SK-N-SH (cell line): ENCODE measurements around the gene IQCE. TPM values are rescaled to one million over a fixed set of nuclear protein-coding genes. Genes with fewer than 3 reads are reported as not detected.
A peak's percentile ranks its signal among the peaks of the same experiment; 100 is the strongest.

Experiments used
- CTCF ChIA-PET: fragments of 300-600, 350-600 bp; formaldehyde crosslinking; extraction: SDS; loops from one replicate; lab custom pipeline; 2021; lab: Yijun Ruan, JAX
- POLR2A ChIA-PET: fragments of 350-600 bp; sonication (Branson Sonifier 250); formaldehyde crosslinking; extraction: SDS; loops from one replicate; lab custom pipeline; 2020; ENCODE audit warnings: antibody characterized with exemption, inconsistent platforms; lab: Yijun Ruan, JAX
- DNase-seq: peaks from one replicate; pipeline ENCODE4 v3.0.0; 2012
- H2AFZ ChIP-seq: fragments of 200-600 bp; sonication (generic); 2 replicates; pipeline ENCODE4 v1.8.1; 2016; ENCODE audit warnings: antibody characterized with exemption, mild to moderate bottlenecking, low read depth
- H3F3A ChIP-seq: fragments of 200-600 bp; sonication (generic); replicated peaks from 2 replicates; pipeline ENCODE3; 2016; ENCODE audit warnings: antibody characterized with exemption, mild to moderate bottlenecking; ENCODE audit not compliant: insufficient read depth
- H3K27ac ChIP-seq, 2 experiments: fragments of 200-500 bp in 1 of 2; fragments of 200-600 bp in 1 of 2; sonication (Bioruptor generic) in 1 of 2; sonication (generic), shearing (Covaris generic) in 1 of 2; 2 replicates each; pipeline versions ENCODE4 v1.5.1 to v1.6.1; 2014 to 2016; ENCODE audit warnings: low read depth in 2 of 2, inconsistent platforms in 1 of 2, low read length in 1 of 2, mild to moderate bottlenecking in 1 of 2, mixed read lengths in 1 of 2
- H3K27me3 ChIP-seq: fragments of 200-600 bp; sonication (generic), shearing (Covaris generic); 2 replicates; pipeline ENCODE4 v1.6.1; 2016; ENCODE audit warnings: mixed run types; ENCODE audit not compliant: insufficient read depth
- H3K36me3 ChIP-seq, 2 experiments: fragments of 200-500 bp in 1 of 2; fragments of 200-600 bp in 1 of 2; sonication (Bioruptor generic) in 1 of 2; sonication (generic) in 1 of 2; replicated peaks in 1 of 2; 2 replicates each; pipeline versions ENCODE3 to v1.5.1; 2014 to 2016; ENCODE audit warnings: low read length in 1 of 2, mild to moderate bottlenecking in 1 of 2; ENCODE audit not compliant: insufficient read depth in 2 of 2, control insufficient read depth in 1 of 2
- H3K4me1 ChIP-seq, 2 experiments: fragments of 200-500 bp in 1 of 2; fragments of 200-600 bp in 1 of 2; sonication (Bioruptor generic) in 1 of 2; sonication (generic), shearing (Covaris generic) in 1 of 2; 2 replicates each; pipeline versions ENCODE4 v1.5.1 to v1.6.1; 2014 to 2016; ENCODE audit warnings: low read depth in 1 of 2, low read length in 1 of 2, mixed run types in 1 of 2; ENCODE audit not compliant: insufficient read depth in 2 of 2, control insufficient read depth in 1 of 2
- H3K4me2 ChIP-seq: fragments of 200-600 bp; sonication (generic), shearing (Covaris generic); 2 replicates; pipeline ENCODE4 v1.6.1; 2017; ENCODE audit warnings: mixed run types
- H3K4me3 ChIP-seq, 2 experiments: fragments of 200-500 bp in 1 of 2; fragments of 200-600 bp in 1 of 2; sonication (Bioruptor generic) in 1 of 2; sonication (generic), shearing (Covaris generic) in 1 of 2; 2 replicates each; pipeline versions ENCODE4 v1.5.1 to v1.8.1; 2014 to 2016; ENCODE audit warnings: low read depth in 2 of 2, inconsistent platforms in 1 of 2, low read length in 1 of 2, mild to moderate bottlenecking in 1 of 2, mixed read lengths in 1 of 2, moderate library complexity in 1 of 2
- H3K79me2 ChIP-seq: fragments of 200-600 bp; sonication (generic); 2 replicates; pipeline ENCODE4 v1.8.1; 2017; ENCODE audit warnings: mild to moderate bottlenecking; ENCODE audit not compliant: insufficient read depth
- H3K9ac ChIP-seq: fragments of 200-600 bp; sonication (generic); 2 replicates; pipeline ENCODE4 v1.6.1; 2017; ENCODE audit warnings: mixed run types
- H3K9me2 ChIP-seq: fragments of 200-600 bp; sonication (generic); 2 replicates; pipeline ENCODE4 v1.6.1; 2017; ENCODE audit warnings: mixed run types
- H3K9me3 ChIP-seq: fragments of 200-600 bp; sonication (generic); 2 replicates; pipeline ENCODE4 v1.6.1; 2017; ENCODE audit warnings: mixed run types, mild to moderate bottlenecking, moderate library complexity
- H4K20me1 ChIP-seq: fragments of 200-600 bp; sonication (generic); 2 replicates; pipeline ENCODE4 v1.6.1; 2017; ENCODE audit warnings: mild to moderate bottlenecking, mixed run types; ENCODE audit not compliant: insufficient read depth
- CHD2 ChIP-seq: fragments of 150-350 bp; IDR thresholded peaks from 2 replicates; pipeline ENCODE4 v1.6.1; 2018; ENCODE audit warnings: low read length; ENCODE audit not compliant: partially characterized antibody
- ELF1 ChIP-seq: IDR thresholded peaks from 2 replicates; pipeline ENCODE4 v1.4.0; 2012
- EP300 ChIP-seq, 2 experiments: IDR thresholded peaks; 2 replicates each; pipeline versions ENCODE4 v1.4.0 to v1.6.1; 2012; ENCODE audit warnings: borderline replicate concordance in 1 of 2, low read depth in 1 of 2, low read length in 1 of 2
- EZH2phosphoT487 ChIP-seq: fragments of 200-600 bp; sonication (generic); IDR thresholded peaks from 2 replicates; pipeline ENCODE4 v1.6.1; 2017; ENCODE audit warnings: low read depth, mixed run types, mild to moderate bottlenecking, antibody characterized with exemption, moderate library complexity, borderline replicate concordance
- FOSL2 ChIP-seq: IDR thresholded peaks from 2 replicates; pipeline ENCODE4 v1.4.0; 2012; ENCODE audit warnings: low read depth, mild to moderate bottlenecking, moderate library complexity, borderline replicate concordance
- FOXJ3 ChIP-seq: sonication (generic); formaldehyde crosslinking; IDR thresholded peaks from 2 replicates; pipeline ENCODE4 v1.5.1; 2020; ENCODE audit warnings: mild to moderate bottlenecking, missing genetic modification reagents
- FOXM1 ChIP-seq: IDR thresholded peaks from 2 replicates; pipeline ENCODE4 v1.4.0; 2012; ENCODE audit warnings: low read depth, mild to moderate bottlenecking
- GABPA ChIP-seq: IDR thresholded peaks from 2 replicates; pipeline ENCODE4 v1.4.0; 2012; ENCODE audit warnings: low read depth, mild to moderate bottlenecking
- GATA2 ChIP-seq: sonication (generic); formaldehyde crosslinking; IDR thresholded peaks from 2 replicates; pipeline ENCODE4 v1.5.0; 2020; ENCODE audit warnings: mild to moderate bottlenecking, missing genetic modification reagents
- IRF3 ChIP-seq: fragments of 150-350 bp; IDR thresholded peaks from 2 replicates; pipeline ENCODE4 v1.6.1; 2016; ENCODE audit warnings: mild to moderate bottlenecking, low read depth, low read length
- MEF2A ChIP-seq: IDR thresholded peaks from 2 replicates; pipeline ENCODE4 v1.4.0; 2012; ENCODE audit warnings: low read depth, borderline replicate concordance
- MXI1 ChIP-seq: IDR thresholded peaks from 2 replicates; pipeline ENCODE4 v1.6.1; 2012; ENCODE audit warnings: mild to moderate bottlenecking, low read depth, low read length, improper control_type of control experiment
- NFIC ChIP-seq: IDR thresholded peaks from 2 replicates; pipeline ENCODE4 v1.4.0; 2012; ENCODE audit warnings: borderline replicate concordance
- PBX3 ChIP-seq: IDR thresholded peaks from 2 replicates; pipeline ENCODE4; 2012
- RXRA ChIP-seq: IDR thresholded peaks from 2 replicates; pipeline ENCODE4 v1.4.0; 2012; ENCODE audit warnings: low read depth, mild to moderate bottlenecking, borderline replicate concordance
- SIN3A ChIP-seq: IDR thresholded peaks from 2 replicates; pipeline ENCODE4 v1.6.1; 2012; ENCODE audit warnings: low read depth, mild to moderate bottlenecking, low read length, moderate library complexity, borderline replicate concordance
- SMC3 ChIP-seq: IDR thresholded peaks from 2 replicates; pipeline ENCODE4 v1.6.1; 2012; ENCODE audit warnings: low read depth, low read length, improper control_type of control experiment
- TAF1 ChIP-seq: IDR thresholded peaks from 2 replicates; pipeline ENCODE4 v1.6.1; 2012; ENCODE audit warnings: low read depth, mild to moderate bottlenecking, low read length, moderate library complexity, borderline replicate concordance
- TCF12 ChIP-seq: IDR thresholded peaks from 2 replicates; pipeline ENCODE4 v1.4.0; 2012
- TEAD4 ChIP-seq: IDR thresholded peaks from 2 replicates; pipeline ENCODE4 v1.4.0; 2012; ENCODE audit warnings: mild to moderate bottlenecking, borderline replicate concordance; ENCODE audit not compliant: insufficient read depth
- YY1 ChIP-seq: IDR thresholded peaks from 2 replicates; pipeline ENCODE4 v1.4.0; 2012; ENCODE audit warnings: low read depth, mild to moderate bottlenecking
- WGBS: methylation state at CpG from one replicate; pipeline ENCODE4 v1.1.6; 2017; ENCODE audit warnings: low lambda C conversion rate; 5-methylcytosine and 5-hydroxymethylcytosine counted together
- polyA plus RNA-seq, 3 experiments: library from polyadenylated mRNA; depleted of rRNA; stranded (reverse); fragments of >200 nt; gene quantifications; 2 replicates each; pipeline ENCODE4 v1.2.3, GENCODE V29; 2012
- TF ChIP-seq, protein P1 (sequence below): IDR thresholded peaks from 2 replicates; pipeline ENCODE4 v1.6.1; 2012; ENCODE audit warnings: mild to moderate bottlenecking, low read depth, low read length, moderate library complexity
- TF ChIP-seq, protein P2 (sequence below): fragments of 200-600 bp; sonication (generic); IDR thresholded peaks from 2 replicates; pipeline ENCODE4 v1.6.1; 2017; ENCODE audit warnings: antibody characterized with exemption, mild to moderate bottlenecking, moderate library complexity
- TF ChIP-seq, protein P3 (sequence below): IDR thresholded peaks from 2 replicates; pipeline ENCODE4 v1.4.0; 2012; ENCODE audit warnings: low read depth, borderline replicate concordance

IQCE gene
- polyA plus RNA-seq, 1 of the 3 experiments (the other 2 are of a cell fraction) = 14.4 TPM

DNA sequence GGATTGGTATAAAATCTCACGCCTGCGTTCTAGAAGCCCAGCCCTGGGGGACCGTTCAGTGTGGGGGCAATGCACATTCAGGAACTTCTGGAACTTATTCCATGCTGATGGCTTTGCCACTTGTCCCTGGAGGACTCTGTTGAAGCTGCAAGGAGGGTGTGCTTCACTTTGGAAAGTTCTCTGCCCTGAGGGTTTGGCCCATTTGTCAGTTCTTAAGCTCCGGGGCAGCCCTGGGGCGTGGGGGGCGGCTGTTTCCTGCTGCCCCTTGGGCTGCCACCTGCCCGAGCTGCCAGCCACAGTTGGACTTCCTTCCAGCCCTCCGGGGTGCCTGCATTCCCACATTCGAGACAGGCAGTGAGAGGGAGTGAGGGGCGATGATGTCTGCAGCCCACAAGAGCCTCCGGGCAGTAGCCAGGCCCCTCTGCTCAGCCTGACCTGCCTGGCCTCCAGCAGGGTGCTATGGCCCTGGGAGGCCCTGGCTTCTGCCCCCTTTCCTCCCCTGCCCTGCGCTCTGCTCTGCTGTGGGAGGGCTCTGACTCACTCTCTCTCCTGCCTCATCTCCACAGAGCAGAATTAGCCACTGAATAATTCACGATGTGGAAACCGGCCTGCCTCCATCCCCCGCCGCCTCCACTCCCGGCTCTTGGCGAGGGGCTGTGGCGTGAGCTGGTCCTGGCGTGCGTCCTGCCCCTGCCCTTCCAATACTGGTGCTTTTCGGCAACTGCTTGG, 74.9 kb downstream of the IQCE start:
- Histone ChIP-seq H3K36me3 (peaks cover 0 to 14% of the 10 kb centered on the region in 2 experiments), H3K9me2 (no peaks in the 10 kb centered on the region), H3K79me2 (peaks cover 68% of the 10 kb centered on the region), H3K4me1 (peaks cover 26 to 69% of the 10 kb centered on the region in 2 experiments; a peak in 3 of 4 replicates), H4K20me1 (peaks cover 60% of the 10 kb centered on the region), H2AFZ (no peak overlapping the region), H3F3A (peaks cover 13% of the 10 kb centered on the region), H3K27me3 (no peaks in the 10 kb centered on the region), H3K9ac (peak overlapping the region; percentile 85), H3K9me3 (no peaks in the 10 kb centered on the region), H3K4me3 (peak overlapping the region; percentile 77 to 94), H3K27ac (peak overlapping the region; percentile 89 to 92), H3K4me2 (peak overlapping the region; percentile 98)
- ChIA-PET POLR2A (interaction anchor here (0.6 kb wide), 1 partner anchor 394 kb away, joined by 8 read pairs; no protein-coding TSS in a partner anchor), CTCF (interaction anchor here (0.6 to 10.4 kb wide), 7 partner anchors 10 to 229 kb away, joined by 3 to 54 read pairs (median 3); no protein-coding TSS in a partner anchor)
- DNase-seq = peak; percentile 65
- WGBS = 5% methylated on average over 19 of the region's 22 CpGs
- TF ChIP-seq MEF2A = no peak; the same call in 1 of the 2 replicates
- TF ChIP-seq MXI1 = no peak; the same call in 1 of the 2 replicates
- peak; percentile 81 for TF ChIP-seq TCF12
- TF ChIP-seq, protein P1, sequence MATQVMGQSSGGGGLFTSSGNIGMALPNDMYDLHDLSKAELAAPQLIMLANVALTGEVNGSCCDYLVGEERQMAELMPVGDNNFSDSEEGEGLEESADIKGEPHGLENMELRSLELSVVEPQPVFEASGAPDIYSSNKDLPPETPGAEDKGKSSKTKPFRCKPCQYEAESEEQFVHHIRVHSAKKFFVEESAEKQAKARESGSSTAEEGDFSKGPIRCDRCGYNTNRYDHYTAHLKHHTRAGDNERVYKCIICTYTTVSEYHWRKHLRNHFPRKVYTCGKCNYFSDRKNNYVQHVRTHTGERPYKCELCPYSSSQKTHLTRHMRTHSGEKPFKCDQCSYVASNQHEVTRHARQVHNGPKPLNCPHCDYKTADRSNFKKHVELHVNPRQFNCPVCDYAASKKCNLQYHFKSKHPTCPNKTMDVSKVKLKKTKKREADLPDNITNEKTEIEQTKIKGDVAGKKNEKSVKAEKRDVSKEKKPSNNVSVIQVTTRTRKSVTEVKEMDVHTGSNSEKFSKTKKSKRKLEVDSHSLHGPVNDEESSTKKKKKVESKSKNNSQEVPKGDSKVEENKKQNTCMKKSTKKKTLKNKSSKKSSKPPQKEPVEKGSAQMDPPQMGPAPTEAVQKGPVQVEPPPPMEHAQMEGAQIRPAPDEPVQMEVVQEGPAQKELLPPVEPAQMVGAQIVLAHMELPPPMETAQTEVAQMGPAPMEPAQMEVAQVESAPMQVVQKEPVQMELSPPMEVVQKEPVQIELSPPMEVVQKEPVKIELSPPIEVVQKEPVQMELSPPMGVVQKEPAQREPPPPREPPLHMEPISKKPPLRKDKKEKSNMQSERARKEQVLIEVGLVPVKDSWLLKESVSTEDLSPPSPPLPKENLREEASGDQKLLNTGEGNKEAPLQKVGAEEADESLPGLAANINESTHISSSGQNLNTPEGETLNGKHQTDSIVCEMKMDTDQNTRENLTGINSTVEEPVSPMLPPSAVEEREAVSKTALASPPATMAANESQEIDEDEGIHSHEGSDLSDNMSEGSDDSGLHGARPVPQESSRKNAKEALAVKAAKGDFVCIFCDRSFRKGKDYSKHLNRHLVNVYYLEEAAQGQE = peak; percentile 48; the same call in 1 of the 2 replicates
- TF ChIP-seq SIN3A = peak; percentile 73; the same call in 1 of the 2 replicates
- TF ChIP-seq NFIC = peak; percentile 77
- no peak for TF ChIP-seq EP300 (IDR thresholded peaks at IDR 0.05; ENCODE audit: borderline replicate concordance in 1 of 2, low read depth in 1 of 2, low read length in 1 of 2)
- TF ChIP-seq ELF1 = no peak
- no peak for TF ChIP-seq FOXJ3 (CRISPR knock-in tag)
- TF ChIP-seq TAF1 = peak; percentile 81
- TF ChIP-seq FOXM1 = no peak
- TF ChIP-seq IRF3 = no peak
- no peak for TF ChIP-seq TEAD4
- TF ChIP-seq GATA2 (CRISPR knock-in tag) = no peak
- TF ChIP-seq YY1 = no peak
- TF ChIP-seq RXRA = no peak; the same call in 1 of the 2 replicates
- TF ChIP-seq PBX3 = peak; percentile 43; the same call in 1 of the 2 replicates
- TF ChIP-seq EZH2phosphoT487 = no peak
- TF ChIP-seq, protein P2, sequence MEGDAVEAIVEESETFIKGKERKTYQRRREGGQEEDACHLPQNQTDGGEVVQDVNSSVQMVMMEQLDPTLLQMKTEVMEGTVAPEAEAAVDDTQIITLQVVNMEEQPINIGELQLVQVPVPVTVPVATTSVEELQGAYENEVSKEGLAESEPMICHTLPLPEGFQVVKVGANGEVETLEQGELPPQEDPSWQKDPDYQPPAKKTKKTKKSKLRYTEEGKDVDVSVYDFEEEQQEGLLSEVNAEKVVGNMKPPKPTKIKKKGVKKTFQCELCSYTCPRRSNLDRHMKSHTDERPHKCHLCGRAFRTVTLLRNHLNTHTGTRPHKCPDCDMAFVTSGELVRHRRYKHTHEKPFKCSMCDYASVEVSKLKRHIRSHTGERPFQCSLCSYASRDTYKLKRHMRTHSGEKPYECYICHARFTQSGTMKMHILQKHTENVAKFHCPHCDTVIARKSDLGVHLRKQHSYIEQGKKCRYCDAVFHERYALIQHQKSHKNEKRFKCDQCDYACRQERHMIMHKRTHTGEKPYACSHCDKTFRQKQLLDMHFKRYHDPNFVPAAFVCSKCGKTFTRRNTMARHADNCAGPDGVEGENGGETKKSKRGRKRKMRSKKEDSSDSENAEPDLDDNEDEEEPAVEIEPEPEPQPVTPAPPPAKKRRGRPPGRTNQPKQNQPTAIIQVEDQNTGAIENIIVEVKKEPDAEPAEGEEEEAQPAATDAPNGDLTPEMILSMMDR = no peak
- TF ChIP-seq FOSL2 = peak; percentile 88; the same call in 1 of the 2 replicates
- TF ChIP-seq SMC3 = 0 out of 2 replicates have a peak, but pooled peaks have one; percentile 16
- no peak for TF ChIP-seq CHD2
- TF ChIP-seq, protein P3, sequence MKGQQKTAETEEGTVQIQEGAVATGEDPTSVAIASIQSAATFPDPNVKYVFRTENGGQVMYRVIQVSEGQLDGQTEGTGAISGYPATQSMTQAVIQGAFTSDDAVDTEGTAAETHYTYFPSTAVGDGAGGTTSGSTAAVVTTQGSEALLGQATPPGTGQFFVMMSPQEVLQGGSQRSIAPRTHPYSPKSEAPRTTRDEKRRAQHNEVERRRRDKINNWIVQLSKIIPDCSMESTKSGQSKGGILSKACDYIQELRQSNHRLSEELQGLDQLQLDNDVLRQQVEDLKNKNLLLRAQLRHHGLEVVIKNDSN = no peak
- no peak for TF ChIP-seq GABPA
